ENCODE data around the gene PTH1R.

- no peak for TF ChIP-seq POLR2AphosphoS5 (IDR thresholded peaks at IDR 0.05; ENCODE audit: low read depth, low read length)
- TF ChIP-seq CTCF (IDR thresholded peaks at IDR 0.05): no peak
- TF ChIP-seq, protein P1, sequence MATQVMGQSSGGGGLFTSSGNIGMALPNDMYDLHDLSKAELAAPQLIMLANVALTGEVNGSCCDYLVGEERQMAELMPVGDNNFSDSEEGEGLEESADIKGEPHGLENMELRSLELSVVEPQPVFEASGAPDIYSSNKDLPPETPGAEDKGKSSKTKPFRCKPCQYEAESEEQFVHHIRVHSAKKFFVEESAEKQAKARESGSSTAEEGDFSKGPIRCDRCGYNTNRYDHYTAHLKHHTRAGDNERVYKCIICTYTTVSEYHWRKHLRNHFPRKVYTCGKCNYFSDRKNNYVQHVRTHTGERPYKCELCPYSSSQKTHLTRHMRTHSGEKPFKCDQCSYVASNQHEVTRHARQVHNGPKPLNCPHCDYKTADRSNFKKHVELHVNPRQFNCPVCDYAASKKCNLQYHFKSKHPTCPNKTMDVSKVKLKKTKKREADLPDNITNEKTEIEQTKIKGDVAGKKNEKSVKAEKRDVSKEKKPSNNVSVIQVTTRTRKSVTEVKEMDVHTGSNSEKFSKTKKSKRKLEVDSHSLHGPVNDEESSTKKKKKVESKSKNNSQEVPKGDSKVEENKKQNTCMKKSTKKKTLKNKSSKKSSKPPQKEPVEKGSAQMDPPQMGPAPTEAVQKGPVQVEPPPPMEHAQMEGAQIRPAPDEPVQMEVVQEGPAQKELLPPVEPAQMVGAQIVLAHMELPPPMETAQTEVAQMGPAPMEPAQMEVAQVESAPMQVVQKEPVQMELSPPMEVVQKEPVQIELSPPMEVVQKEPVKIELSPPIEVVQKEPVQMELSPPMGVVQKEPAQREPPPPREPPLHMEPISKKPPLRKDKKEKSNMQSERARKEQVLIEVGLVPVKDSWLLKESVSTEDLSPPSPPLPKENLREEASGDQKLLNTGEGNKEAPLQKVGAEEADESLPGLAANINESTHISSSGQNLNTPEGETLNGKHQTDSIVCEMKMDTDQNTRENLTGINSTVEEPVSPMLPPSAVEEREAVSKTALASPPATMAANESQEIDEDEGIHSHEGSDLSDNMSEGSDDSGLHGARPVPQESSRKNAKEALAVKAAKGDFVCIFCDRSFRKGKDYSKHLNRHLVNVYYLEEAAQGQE (IDR thresholded peaks at IDR 0.05; ENCODE audit: insufficient read depth in 1 of 2, low read depth in 2 of 2, low read length in 1 of 2): no peak
These were observed 7.4 kb downstream of the PTH1R start for GRCh38 chr3:46884929-46885328.

Data from Panc1 (cell line).